GM18870 (cell line): ENCODE data around the gene NXNL2.

Source experiments
- ATAC-seq: cut with Tn5 transposase; IDR thresholded peaks from one replicate; pipeline ENCODE4 v1.9.1; 2021; ENCODE audit warnings: moderate library complexity; ENCODE audit not compliant: unreplicated experiment

Gene NXNL2

GRCh38 chr9:88531920-88532698 lies 2.9 kb upstream of the NXNL2 start:
- no peak for ATAC-seq

- ATAC-seq, result no peak
Measured at GRCh38 chr9:88533951-88534455, 975 bp upstream of the NXNL2 start.

- no peak for ATAC-seq
Measured at GRCh38 chr9:88535226-88536022, 446 bp downstream of the NXNL2 start.

GRCh38 chr9:88536023-88536324 lies 996 bp downstream of the NXNL2 start:
- no peak for ATAC-seq

GRCh38 chr9:88536951-88537760 lies 2.2 kb downstream of the NXNL2 start:
- no peak for ATAC-seq

- ATAC-seq, result no peak
Measured at GRCh38 chr9:88537761-88538091, 2.7 kb downstream of the NXNL2 start.

- ATAC-seq, result no peak
Measured at GRCh38 chr9:88538311-88539085, 3.5 kb downstream of the NXNL2 start.

- no peak for ATAC-seq
Measured at GRCh38 chr9:88539246-88539645, 4.3 kb downstream of the NXNL2 start.

GRCh38 chr9:88540251-88540763 lies 5.3 kb downstream of the NXNL2 start:
- ATAC-seq, result no peak

GRCh38 chr9:88544245-88544644 lies 9.3 kb downstream of the NXNL2 start:
- no peak for ATAC-seq

GRCh38 chr9:88551546-88552137 lies 16.7 kb downstream of the NXNL2 start:
- ATAC-seq, result no peak

GRCh38 chr9:88553350-88553749 lies 18.4 kb downstream of the NXNL2 start:
- ATAC-seq, result no peak

- ATAC-seq, result no peak
Measured at GRCh38 chr9:88555268-88555980, 20.4 kb downstream of the NXNL2 start.

GRCh38 chr9:88559661-88560060 lies 24.7 kb downstream of the NXNL2 start:
- ATAC-seq, result no peak

- ATAC-seq, result no peak
Measured at GRCh38 chr9:88567870-88568269, 32.9 kb downstream of the NXNL2 start.

- ATAC-seq, result no peak
Measured at GRCh38 chr9:88571419-88571818, 36.4 kb downstream of the NXNL2 start.

- ATAC-seq, result no peak
Measured at GRCh38 chr9:88572684-88573083, 37.7 kb downstream of the NXNL2 start.

GRCh38 chr9:88574953-88575352 lies 40.0 kb downstream of the NXNL2 start:
- ATAC-seq, result no peak

GRCh38 chr9:88577256-88578120 lies 42.5 kb downstream of the NXNL2 start:
- no peak for ATAC-seq
